NCI-H187 (cell line): ENCODE measurements around the gene ABR.
"Not testable (repeated sequence)": the region's sequence is repeated elsewhere in the genome, so short reads cannot be mapped to it uniquely, and the experiment has no call there.

ENCODE experiments used
- DNase-seq, 2 experiments: peaks; one replicate each; lab custom pipeline; 2025; lab: John Stamatoyannopoulos, UW

The ABR gene

GRCh38 chr17:1120596-1121441 is 59.0 kb downstream of the ABR start:
- no peak for DNase-seq

DNA sequence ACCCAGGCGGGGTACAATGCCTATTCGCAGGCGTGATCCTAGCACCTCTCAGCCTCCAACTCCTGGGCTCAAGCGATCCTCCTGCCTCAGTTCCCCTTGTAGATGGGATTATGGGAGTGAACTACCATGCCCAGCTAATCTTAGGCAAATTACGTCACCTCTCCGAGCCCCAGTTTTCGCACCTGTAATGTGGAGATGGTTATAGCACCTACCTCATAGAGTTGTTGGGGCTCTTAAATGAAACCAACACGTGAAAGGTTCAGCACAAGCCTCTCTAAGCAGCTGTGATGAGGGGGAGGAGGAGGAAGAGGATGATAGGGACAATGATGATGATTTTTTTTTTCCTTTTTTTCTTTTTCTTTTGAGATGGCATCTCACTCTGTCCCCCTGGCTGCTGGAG is 59.9 kb downstream of the ABR start:
- DNase-seq: no peak

DNA sequence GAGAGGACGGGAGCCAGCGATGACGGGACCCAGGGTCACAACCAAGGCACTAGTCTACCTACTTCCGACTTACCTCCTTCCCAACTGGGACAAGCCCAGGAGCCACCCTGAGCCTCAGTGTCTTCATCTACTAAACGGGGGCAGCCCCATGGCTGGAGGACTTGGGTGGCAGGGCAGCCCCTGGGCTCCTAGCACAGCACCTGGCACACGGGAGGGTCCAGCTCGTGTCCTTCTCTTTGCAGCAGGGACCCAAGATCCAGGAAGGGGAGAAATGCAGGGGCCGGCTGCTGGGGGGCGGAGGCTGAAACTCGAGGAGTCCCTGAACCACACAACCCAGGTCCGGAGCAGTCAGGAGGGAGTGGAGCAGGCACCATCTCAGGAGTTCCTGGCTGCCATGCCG is 63.2 kb downstream of the ABR start:
- DNase-seq: no peak

DNA sequence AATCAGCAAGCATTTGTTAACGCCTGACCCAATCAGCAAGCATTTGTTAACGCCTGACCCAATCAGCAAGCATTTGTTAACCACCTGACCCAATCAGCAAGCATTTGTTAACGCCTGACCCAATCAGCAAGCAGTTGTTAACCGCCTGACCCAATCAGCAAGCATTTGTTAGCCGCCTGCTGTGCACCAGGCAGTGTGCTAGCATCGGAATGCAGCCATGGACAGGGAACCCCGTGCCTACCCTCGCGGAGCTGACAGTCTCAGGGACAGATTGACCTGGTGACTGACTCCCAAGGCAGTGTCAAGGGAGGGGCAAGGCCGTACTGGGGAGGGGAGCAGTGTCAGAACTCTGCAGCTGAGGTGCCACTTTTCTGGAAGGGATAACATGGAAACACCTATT is 66.9 kb downstream of the ABR start:
- no peak for DNase-seq

DNA sequence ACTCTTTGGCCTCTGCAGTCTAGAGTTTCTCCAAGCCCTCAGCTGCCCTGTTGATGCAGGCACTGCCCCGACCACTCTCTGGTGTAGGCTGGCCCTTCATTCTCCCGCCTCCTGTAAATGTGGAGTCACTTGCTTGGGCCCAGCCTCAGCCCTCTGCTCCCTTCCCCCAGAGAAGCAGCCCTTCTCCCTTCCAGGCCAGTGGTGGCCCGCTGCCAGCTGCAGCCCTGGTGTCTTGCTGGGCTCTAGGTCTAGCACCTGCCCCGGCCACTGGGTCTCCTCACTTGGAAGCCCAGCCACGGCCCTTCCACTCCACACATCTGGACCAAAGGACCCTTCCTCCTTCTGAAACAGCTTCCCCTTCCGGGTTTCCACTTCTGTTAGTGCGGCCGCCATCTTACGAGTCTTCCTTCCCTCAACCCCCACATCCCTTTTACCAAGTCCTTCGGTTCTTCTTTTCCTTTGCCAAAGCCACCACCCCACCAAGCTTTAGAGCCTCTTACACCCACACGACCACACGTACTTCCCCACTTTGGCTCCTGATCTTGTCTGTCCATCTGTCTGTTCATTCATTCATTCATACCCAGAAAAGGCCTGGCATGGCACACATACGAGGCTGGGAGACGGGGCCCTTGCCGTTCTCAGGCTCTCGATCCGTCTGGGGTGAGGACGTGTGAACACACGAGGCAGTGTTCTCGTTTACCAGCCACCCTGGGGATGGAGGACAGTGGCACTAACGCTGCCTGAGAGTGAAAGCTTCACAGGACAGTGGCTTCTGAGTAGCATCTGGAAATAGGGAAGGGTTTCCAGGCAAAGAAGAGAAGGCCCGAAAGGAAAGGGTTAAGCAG is 68.0 kb downstream of the ABR start:
- DNase-seq: no peak

DNA sequence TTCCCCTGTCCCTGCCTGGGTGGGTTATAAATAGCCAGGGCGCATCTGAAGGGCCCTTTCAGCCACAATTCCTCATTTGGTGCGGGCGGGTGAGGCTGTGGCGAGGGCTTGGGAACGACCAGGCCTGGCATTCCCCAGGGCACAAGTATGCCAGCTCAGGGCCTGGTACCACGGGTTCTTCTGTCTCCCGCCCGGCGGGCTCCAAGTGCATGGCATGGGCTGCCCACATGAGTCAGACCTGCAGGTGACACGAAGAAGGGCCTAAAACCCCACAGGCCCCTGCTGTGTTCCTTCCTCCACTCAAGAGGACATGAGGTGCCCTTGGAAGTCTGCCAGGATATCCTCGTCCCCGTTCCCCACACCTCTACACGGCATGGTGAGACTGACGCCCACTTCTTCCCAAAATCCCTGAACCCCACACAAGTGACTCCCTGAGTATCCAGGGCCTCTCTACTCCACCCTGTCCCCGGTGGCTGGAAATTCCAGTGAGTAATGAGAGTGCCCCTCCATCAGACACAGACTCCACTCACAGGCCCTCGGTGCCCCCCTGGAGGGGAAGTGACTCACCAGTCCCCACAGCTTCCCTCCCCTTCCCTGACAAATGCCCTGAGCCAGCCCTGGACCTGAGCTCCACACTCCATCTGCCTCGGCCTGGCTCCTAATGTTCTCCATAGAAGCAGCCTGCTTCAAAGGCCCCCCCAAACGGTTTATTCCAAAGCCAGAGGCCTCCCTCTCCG is 68.8 kb downstream of the ABR start:
- no peak for DNase-seq

- no peak for DNase-seq
Measured at GRCh38 chr17:1110541-1110861, 69.3 kb downstream of the ABR start.

GRCh38 chr17:1109606-1110540 is 69.9 kb downstream of the ABR start:
- no peak for DNase-seq

DNA sequence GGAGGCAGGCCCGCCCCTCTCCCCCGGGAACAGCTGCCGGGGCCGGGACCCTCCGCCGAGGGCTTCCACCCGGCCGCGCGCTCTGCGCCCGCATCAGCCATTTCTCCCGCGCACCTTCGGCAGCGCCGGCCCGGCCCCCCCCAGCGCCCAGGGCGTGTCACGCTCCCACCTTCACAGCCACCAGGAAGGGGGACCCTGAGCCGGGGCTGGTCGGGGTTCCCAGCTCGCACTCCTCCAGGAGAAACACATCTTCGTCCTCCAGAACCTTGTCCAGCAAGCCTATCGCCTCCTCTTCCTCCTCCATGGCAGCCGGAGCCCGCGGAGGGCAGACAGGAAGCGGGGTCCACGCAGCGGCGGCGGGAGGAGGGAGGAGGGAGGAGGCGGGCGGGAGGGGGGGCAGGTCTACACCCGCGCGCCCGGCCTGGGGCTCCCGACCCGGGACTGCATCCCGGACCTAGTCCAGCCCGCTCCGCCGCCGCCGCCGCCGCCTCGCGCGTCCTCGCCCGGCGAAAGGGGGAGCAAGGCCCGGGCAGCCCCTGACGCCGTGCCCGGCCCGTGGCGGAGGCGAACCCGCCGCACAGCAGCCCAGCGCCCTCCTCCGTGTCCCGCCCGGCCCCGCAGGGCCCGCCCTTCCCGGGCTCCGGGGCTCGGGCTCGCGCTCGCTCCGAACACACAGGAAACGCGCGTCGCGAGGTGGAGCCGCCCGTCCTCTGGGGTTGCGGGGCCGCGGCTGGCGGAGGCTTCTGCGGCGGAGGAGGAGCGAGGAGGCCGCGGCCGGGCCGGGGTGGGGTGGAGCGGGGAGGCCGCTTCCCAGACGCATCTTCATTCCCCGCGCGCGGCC is 70.8 kb downstream of the ABR start:
- DNase-seq: no peak

- DNase-seq: no peak
Measured at GRCh38 chr17:1108478-1108764, 71.4 kb downstream of the ABR start.

- no peak for DNase-seq
Measured at GRCh38 chr17:1107777-1108477, 71.9 kb downstream of the ABR start.

DNA sequence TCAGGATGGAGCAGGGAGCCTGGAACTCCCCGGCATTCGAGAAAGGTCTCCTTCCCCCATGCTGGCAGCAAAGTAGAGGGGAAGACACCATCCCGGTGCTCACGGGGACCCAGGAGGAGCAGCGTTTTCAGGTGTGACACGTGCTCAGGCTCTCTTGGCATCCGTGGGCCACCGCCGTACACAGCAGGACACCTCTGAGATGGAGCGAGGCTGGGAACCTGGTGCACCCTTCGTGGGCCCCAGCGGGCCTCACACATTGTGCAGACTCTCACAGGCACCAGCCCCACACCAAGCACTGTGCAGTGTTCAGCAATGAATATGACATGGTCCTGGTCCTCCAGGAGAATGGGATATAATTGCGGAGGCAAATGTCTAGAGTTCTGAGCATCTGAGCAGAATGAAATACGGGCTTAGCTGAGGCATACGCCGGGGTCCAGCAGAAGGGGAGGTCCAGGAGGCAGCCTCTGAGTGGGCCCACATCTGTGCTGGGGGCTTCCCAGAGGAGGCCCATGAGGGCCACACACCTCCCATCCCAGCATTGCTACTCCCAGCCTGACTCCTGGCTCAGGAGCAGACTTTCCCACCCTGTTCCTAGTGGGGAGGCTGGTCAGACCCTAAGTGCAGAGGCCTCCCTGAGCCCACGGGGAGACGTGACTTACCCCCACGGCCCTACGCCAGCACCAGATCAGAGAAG is 72.6 kb downstream of the ABR start:
- DNase-seq: no peak

- DNase-seq: no peak
Measured at GRCh38 chr17:1104222-1104621, 75.6 kb downstream of the ABR start.

DNA sequence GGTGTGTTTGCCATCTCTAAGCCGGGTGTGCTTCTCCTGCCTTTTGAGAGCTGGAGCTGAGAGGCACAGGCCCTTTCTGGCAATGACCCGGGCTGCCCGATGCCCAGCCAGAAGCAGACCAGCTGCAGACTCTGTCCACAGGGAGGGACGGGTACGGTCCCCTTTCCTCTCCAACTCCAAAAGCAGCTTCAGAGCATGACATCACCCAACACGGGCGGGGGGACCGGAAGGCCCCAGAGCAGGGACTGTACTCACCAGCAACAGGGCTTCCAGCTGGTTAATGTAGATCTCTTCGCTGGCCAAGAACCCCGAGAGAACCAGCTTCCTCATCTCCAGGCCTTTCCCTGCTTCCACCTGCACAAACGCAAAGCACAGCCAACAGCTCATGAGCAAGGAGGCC is 79.4 kb downstream of the ABR start:
- DNase-seq: no peak

DNA sequence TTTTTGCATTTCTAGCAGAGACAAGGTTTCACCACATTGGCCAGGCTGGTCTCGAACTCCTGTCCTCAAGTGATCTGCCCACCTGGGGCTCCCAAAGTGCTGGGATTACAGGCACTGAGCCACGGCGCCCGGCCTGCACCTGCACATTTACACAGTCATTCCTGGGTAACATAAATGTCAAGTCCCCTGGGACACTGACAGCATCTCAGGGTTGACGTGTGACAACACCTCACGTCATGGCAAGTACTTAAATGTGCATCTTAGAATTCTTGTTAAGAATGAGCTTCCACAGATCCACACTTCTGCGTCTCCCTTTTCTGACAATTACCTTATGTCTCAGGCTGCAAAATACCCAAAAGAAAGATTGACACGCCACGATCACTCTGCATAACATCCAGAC is 80.5 kb downstream of the ABR start:
- DNase-seq: no peak

GRCh38 chr17:1097972-1098744 is 81.6 kb downstream of the ABR start:
- not testable (repeated sequence) for DNase-seq

DNA sequence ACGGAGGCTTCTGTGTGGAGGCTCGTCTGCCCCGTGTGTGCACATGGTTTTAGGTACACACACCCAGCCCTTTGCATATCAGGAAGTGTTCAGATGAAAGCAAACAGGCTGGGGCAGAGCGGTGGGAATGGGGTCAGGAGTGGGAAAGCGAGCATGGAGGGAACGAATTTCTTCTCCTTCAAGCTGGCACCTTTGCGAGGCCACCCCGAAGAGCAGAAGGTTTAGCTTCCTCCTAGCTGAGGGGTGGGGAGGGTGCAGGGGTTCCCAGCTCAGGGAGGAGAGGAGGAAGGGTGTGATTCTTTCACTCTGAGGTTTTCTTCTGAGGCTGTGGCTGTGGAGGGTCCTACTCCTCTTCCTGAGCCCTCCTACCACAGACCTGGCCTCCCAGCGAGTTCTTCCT is 83.6 kb downstream of the ABR start:
- no peak for DNase-seq

DNA sequence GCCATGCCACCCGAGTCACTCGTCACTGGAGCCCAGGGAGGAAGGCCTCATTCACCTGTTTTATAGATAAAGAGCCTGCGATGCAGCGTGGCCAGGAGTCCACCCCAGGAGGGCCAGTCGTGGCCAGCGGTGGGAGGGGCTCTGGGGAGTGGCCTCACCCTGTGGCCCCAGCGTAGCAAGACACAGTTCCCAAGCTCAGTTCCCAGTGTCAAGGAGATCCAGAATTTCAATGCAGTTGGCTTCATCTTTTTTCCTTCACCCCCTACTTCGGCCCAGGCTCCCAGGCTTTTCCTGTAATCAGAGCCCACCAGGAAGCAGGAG is 84.0 kb downstream of the ABR start:
- no peak for DNase-seq
